GDM1 (cell line): ENCODE results near the gene IGSF21.

ENCODE experiments used
- DNase-seq: peaks from one replicate; lab custom pipeline; 2025; lab: John Stamatoyannopoulos, UW

Gene IGSF21

DNA sequence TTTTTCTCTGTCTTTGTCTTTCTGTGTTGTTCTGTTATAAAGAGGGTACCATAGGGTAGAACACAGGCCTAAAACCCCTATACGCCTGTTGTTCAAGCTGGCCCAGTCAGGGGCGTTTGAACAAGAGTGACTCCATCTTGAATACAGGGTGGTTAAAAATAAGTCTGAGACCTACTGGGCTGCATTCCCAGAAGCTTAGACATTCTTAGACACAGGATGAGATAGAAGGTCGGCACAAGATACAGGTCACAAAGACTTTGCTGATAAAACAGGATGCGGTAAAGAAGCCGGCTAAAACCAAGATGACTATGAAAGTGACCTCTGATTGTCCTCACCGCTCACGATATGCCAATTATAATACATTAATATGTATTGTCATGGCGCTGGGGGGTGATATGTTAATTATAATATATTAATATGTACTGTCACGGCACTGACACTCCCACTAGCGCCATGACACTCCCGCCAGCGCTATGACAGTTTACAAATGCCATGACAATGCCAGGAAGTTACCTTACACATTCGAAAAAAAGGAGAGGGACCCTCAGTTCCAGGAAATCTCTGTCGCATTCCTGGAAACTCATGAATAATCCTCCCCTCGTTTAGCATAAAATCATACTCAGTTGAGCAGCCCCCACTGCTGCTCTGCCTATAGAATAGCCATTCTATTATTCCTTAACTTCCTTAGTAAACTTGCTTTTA, 314.6 kb downstream of the IGSF21 start:
- DNase-seq, result no peak

DNA sequence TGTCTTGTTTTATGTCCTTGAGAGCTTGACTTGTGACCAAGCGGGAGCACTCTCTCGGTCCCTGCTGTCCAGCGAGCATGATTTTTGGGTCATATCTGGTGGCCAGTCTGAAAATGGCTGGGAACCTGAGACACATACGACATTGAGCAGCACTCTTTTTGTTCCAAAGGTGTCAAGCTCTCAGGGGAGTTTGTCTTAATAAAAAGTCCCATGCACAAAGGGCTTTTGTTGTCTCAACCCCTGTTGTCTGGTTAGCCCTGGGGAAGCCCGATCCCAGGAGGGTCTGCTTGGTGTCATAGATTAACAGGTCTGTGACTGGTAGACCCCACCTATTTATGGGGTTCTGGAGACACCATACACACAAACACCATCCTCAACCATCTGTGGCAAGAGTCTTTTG, 315.4 kb downstream of the IGSF21 start:
- DNase-seq, result no peak

- DNase-seq, result no peak
Measured at GRCh38 chr1:18426580-18426979, 319.0 kb downstream of the IGSF21 start.
